Fibroblast of pulmonary artery (primary cell): ENCODE measurements around the gene SP1.
"Not testable (repeated sequence)": the region's sequence is repeated elsewhere in the genome, so short reads cannot be mapped to it uniquely, and the experiment has no call there.

Source experiments
- DNase-seq: peaks from one replicate; pipeline ENCODE4 v3.0.0-alpha.2; 2010; ENCODE audit warnings: low read depth
- H3K4me3 ChIP-seq: replicated peaks from 2 replicates; pipeline ENCODE4 v1.5.1; 2011; ENCODE audit warnings: low read depth, mild to moderate bottlenecking, control low read depth, low read length, moderate library complexity
- TF ChIP-seq, protein P1 (sequence below): IDR thresholded peaks from 2 replicates; pipeline ENCODE4 v1.5.1; 2011; ENCODE audit warnings: mild to moderate bottlenecking, control low read depth, low read length, inconsistent platforms; ENCODE audit errors: missing control alignments

Gene SP1

DNA sequence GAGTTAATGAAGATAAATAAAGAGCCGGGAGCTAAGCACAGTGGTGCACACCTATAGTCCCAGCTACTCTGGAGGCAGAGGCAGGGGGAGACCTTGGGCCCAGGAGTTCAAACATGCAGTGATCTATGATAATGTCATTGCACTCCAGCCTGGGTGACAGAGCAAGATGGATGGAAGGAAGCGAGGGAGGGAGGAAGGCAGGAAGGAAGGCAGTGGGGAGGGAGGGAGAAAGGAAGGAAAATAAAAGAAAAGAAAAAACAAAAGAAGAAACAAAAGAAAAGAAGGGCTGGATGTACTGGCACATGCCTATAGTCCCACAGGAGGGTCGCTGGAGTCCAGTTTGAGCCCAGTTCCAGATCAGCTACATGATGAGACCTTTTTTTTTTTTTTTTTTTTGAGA is 24.9 kb upstream of the SP1 start:
- DNase-seq: no peak
- TF ChIP-seq, protein P1, sequence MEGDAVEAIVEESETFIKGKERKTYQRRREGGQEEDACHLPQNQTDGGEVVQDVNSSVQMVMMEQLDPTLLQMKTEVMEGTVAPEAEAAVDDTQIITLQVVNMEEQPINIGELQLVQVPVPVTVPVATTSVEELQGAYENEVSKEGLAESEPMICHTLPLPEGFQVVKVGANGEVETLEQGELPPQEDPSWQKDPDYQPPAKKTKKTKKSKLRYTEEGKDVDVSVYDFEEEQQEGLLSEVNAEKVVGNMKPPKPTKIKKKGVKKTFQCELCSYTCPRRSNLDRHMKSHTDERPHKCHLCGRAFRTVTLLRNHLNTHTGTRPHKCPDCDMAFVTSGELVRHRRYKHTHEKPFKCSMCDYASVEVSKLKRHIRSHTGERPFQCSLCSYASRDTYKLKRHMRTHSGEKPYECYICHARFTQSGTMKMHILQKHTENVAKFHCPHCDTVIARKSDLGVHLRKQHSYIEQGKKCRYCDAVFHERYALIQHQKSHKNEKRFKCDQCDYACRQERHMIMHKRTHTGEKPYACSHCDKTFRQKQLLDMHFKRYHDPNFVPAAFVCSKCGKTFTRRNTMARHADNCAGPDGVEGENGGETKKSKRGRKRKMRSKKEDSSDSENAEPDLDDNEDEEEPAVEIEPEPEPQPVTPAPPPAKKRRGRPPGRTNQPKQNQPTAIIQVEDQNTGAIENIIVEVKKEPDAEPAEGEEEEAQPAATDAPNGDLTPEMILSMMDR: no peak
- no peak overlapping the region for H3K4me3 ChIP-seq

DNA sequence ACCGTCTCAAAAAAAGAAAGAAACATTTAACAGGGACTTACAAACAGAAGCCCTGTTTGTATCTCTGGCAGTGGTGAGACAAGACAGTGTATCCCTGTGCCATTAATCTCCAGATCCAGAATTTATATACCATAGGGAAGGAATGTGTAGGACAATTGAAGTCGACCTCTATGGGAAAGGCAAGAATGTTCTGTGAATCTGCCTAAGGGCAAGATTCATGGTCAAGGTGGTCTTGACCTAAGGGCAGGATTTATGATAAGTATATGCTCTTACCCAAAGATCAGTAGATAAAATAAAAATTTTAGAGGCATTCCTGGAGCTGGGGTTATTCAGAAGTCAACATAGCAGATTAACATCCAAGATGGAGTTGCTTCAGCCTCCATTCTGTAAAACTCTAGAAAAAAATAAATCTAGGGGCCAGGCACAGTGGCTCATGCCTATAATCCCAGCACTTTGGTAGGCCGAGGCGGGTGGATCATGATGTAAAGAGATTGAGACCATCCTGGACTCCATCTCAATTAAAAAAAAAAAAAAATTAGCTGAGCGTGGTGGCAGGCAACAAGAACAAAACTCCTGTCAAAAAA is 21.0 kb upstream of the SP1 start:
- TF ChIP-seq, protein P1: no peak
- no peak overlapping the region for H3K4me3 ChIP-seq
- DNase-seq: no peak

DNA sequence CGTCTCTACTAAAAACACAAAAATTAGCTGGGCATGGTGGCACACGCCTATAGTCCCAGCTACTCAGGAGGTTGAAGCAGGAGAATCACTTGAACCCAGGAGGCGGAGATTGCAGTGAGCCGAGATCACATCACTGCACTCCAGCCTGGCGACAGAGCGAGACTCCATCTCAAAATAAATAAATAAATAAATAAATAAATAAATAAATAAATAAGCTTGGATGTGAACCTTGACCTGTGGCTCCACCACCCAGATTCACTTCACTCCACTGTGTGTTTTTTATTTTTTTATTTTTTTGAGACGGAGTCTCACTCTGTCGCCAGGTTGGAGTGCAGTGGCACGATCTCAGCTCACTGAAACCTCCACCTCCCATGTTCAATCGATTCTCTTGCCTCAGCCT is 18.3 kb upstream of the SP1 start:
- not testable (repeated sequence) for H3K4me3 ChIP-seq, DNase-seq

DNA sequence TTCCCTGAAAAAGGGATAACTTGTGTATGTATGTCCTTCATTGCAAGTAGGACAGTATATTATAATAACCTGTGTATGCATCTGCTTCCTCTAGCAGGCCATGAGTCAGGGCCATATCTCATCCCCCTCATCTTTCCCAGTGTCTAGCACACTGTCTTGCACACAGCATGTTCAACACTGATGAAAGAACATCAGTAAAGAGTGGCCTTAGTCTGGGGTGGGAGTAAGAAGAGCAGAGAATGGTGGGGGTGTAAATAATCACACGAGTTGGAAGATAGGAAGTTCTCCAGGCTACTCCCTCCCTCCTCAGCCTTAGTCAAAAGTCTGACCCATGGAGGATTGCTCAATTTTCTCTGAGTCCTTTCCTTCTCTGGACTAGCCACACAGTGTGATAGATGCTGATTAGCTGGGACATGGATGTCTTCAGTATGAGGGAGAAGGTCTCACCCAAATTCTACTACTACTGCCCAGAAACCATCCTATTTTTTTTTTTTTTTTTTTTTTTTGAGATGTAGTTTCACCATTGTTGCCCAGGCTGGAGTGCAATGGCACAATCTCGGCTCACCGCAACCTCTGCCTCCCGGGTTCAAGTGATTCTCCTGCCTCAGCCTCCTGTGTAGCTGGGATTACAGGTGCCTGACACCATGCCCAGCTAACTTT is 14.6 kb upstream of the SP1 start:
- TF ChIP-seq, protein P1: no peak
- DNase-seq: peak; percentile 64
- H3K4me3 ChIP-seq: no peak overlapping the region

DNA sequence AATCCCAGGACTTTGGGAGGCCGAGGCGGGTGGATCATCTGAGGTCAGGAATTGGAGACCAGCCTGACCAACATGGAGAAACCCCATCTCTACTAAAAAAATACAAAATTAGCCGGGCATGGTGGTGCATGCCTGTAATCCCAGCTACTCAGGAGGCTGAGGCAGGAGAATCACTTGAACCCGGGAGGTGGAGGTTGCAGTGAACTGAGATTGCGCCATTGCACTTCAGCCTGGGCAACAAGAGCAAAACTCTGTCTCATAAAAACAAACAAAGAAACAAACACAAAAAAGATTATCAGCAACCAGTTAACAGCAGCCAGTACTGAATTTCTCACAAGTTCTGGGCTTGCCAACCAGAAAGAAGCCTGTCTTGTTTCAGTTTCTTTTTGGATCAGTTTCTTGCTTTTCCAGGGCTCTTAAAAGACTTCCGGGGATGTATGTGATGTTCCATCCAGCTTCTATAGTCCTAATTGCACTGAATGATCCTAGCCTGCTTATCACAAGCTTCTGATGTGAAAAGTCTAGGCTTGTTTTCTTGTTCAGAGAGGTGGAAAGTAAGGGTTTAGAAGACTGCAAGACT is 6.3 kb upstream of the SP1 start:
- H3K4me3 ChIP-seq: not testable (repeated sequence)
- peak; percentile 25 for DNase-seq

DNA sequence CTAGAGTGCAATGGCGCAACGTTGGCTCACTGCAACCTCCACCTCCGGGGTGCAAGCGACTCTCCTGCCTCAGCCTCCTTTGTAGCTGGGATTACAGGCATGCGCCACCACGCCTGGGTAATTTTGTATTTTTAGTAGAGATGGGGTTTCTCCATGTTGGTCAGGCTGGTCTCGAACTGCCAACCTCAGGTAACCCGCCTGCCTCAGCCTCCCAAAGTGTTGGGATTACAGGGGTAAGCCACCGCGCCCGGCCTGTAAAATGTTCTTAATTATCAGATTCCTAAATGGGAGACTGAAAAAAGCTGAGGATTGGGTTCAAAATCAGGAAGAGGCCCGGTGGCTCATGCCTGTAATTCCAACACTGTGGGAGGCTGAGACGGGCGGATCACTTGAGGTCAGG is 5.7 kb upstream of the SP1 start:
- not testable (repeated sequence) for DNase-seq, H3K4me3 ChIP-seq

DNA sequence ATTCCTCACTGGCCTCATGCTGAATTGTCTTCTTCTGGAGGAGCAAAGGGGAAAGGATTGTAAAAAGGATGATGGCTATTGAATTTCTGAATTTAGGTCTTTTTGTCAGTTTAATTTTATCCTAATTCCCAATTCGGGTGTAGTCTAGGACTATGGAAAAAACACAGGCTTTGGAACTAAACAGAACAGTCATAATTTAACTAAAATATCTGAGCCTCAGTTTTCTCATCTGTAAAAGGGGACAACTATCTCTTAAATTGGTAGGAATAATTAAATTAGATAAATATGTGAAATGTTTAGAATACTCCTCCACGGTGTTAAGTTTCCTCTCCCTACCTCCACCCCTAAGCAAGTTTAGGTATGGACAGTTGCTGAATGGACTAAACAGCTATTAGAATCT is 3.2 kb upstream of the SP1 start:
- TF ChIP-seq, protein P1: no peak
- DNase-seq: no peak
- H3K4me3 ChIP-seq: no peak overlapping the region

DNA sequence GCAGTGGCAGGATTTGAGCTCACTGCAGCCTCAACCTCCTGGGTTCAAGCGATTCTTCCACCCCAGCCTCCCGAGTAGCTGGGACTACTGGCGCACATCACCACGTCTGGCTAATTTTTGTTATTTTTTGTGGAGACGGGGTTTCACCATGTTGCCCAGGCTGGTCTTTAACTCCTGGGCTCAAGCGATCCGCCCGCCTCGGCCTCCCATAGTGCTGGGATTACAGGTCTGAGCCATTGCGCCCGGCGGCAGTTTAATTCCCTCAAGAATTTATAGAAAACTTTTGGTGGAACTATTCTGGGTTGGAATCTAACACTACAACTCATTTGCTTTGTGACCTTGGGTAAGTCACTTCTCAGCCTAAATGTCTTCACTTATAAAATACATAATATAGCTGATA is 1.8 kb upstream of the SP1 start:
- TF ChIP-seq, protein P1: no peak
- no peak overlapping the region for H3K4me3 ChIP-seq

More for the DNA sequence above, 1.8 kb upstream of the SP1 start:
- DNase-seq: no peak
